AG04450 (cell line): ENCODE measurements around the gene PAPOLA. TPM values are rescaled to one million over a fixed set of nuclear protein-coding genes. Genes with fewer than 3 reads are reported as not detected.

ENCODE experiments used
- CTCF ChIA-PET: fragments of 300-600, 350-600 bp; formaldehyde crosslinking; extraction: SDS; loops from one replicate; lab custom pipeline; 2022; ENCODE audit warnings: antibody characterized with exemption, inconsistent platforms; lab: Charles Lee
- POLR2A ChIA-PET: fragments of 350-600 bp; formaldehyde crosslinking; extraction: SDS; loops from one replicate; lab custom pipeline; 2021; ENCODE audit warnings: antibody characterized with exemption, inconsistent platforms; lab: Yijun Ruan, JAX
- DNase-seq: peaks from one replicate; pipeline ENCODE4 v3.0.0-alpha.2; 2011; ENCODE audit warnings: low read depth, low spot score
- H3K27ac ChIP-seq: one replicate; pipeline ENCODE4 v1.5.1; 2012; ENCODE audit warnings: low read depth, low read length, control low read depth
- H3K27me3 ChIP-seq: one replicate; pipeline ENCODE4 v1.6.0; 2012; ENCODE audit warnings: low read length; ENCODE audit not compliant: control insufficient read depth, insufficient read depth
- H3K4me3 ChIP-seq: 2 replicates; pipeline ENCODE4 v1.5.1; 2011; ENCODE audit warnings: mild to moderate bottlenecking, low read depth, low read length, control low read depth
- H3K9me3 ChIP-seq: 2 replicates; pipeline ENCODE4 v1.5.1; 2012; ENCODE audit warnings: low read length; ENCODE audit not compliant: control insufficient read depth, insufficient read depth
- CTCF ChIP-seq: IDR thresholded peaks from 2 replicates; pipeline ENCODE4 v1.5.1; 2011; ENCODE audit warnings: low read depth, low read length, control low read depth, inconsistent platforms
- polyA minus RNA-seq: library from RNA; depleted of rRNA, polyadenylated mRNA; stranded (reverse); fragments of >200 nt; gene quantifications from 2 replicates; pipeline ENCODE4 v1.2.3, GENCODE V29; 2011; rRNA and poly(A)+ RNA removed
- polyA plus RNA-seq: library from polyadenylated mRNA; depleted of rRNA; stranded (reverse); fragments of >200 nt; gene quantifications from 2 replicates; pipeline ENCODE4 v1.2.3, GENCODE V29; 2011; rRNA removed

Gene PAPOLA
- polyA plus RNA-seq: 134 and 191 TPM in 2 replicates
- polyA minus RNA-seq: 131 and 183 TPM in 2 replicates

- ChIA-PET POLR2A (interaction anchor here (0.5 kb wide), 1 partner anchor 345 kb away, joined by 3 read pairs; no protein-coding TSS in a partner anchor), CTCF (no interaction called here)
- H3K9me3 ChIP-seq: peaks cover 6% of the 10 kb centered on the region; the same call in 1 of the 2 replicates
These were observed at the start of gene PAPOLA for GRCh38 chr14:96501740-96502620. TSS of gene PAPOLA (plus strand) at chr14:96502382. CDS start at chr14:96502593, 211 bp downstream.

GRCh38 chr14:96452684-96453083 lies 49.5 kb upstream of the PAPOLA start:
- Histone ChIP-seq H3K27ac (no peak overlapping the region), H3K9me3 (no peaks in the 10 kb centered on the region), H3K27me3 (no peaks in the 10 kb centered on the region), H3K4me3 (no peak overlapping the region)
- ChIA-PET POLR2A (no interaction called here), CTCF (no interaction called here)
- TF ChIP-seq CTCF: no peak
- DNase-seq: no peak

More at GRCh38 chr14:96501740-96502620, at the start of gene PAPOLA:
- Histone ChIP-seq H3K27ac (peak within 1 kb of the TSS; percentile 93), H3K27me3 (no peaks in the 10 kb centered on the region), H3K4me3 (peak within 1 kb of the TSS; percentile 97)
- no peak for TF ChIP-seq CTCF
- DNase-seq: peak; percentile 84

GRCh38 chr14:96455588-96455987 lies 46.6 kb upstream of the PAPOLA start:
- DNase-seq: no peak
- no peak for TF ChIP-seq CTCF
- Histone ChIP-seq H3K27me3 (no peaks in the 10 kb centered on the region), H3K9me3 (no peaks in the 10 kb centered on the region), H3K27ac (no peak overlapping the region), H3K4me3 (no peak overlapping the region)
- POLR2A ChIA-PET: no interaction called here
- CTCF ChIA-PET: no interaction called here

GRCh38 chr14:96459851-96460250 lies 42.3 kb upstream of the PAPOLA start:
- CTCF ChIA-PET: no interaction called here
- POLR2A ChIA-PET: no interaction called here
- DNase-seq: no peak
- Histone ChIP-seq H3K27me3 (no peaks in the 10 kb centered on the region), H3K4me3 (no peak overlapping the region), H3K27ac (no peak overlapping the region), H3K9me3 (no peaks in the 10 kb centered on the region)
- no peak for TF ChIP-seq CTCF
